ENCODE measurements around the gene POC1A.

DNA sequence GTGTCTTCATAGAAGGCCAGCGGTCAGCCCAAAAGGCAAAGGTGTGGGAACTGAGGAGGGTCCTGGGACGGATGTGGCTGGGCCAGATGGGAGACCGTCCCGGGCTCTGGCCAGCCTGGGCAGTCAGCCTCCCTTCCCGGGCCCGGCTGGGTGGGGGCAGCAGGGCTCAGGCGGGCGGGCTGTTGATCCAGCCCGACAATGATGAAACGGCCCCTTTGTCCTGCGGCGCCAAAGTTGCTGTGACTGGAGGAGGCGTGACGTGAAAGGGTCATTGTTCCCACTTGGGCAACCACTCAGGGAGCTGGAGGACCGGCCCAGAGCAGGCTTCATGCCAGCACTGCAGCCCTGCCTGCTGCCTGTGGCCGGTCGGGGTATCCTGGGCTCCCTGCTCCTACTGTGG lies 114.4 kb downstream of the POC1A start:
- TF ChIP-seq, protein P1, sequence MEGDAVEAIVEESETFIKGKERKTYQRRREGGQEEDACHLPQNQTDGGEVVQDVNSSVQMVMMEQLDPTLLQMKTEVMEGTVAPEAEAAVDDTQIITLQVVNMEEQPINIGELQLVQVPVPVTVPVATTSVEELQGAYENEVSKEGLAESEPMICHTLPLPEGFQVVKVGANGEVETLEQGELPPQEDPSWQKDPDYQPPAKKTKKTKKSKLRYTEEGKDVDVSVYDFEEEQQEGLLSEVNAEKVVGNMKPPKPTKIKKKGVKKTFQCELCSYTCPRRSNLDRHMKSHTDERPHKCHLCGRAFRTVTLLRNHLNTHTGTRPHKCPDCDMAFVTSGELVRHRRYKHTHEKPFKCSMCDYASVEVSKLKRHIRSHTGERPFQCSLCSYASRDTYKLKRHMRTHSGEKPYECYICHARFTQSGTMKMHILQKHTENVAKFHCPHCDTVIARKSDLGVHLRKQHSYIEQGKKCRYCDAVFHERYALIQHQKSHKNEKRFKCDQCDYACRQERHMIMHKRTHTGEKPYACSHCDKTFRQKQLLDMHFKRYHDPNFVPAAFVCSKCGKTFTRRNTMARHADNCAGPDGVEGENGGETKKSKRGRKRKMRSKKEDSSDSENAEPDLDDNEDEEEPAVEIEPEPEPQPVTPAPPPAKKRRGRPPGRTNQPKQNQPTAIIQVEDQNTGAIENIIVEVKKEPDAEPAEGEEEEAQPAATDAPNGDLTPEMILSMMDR (IDR thresholded peaks at IDR 0.05) = no peak
- TF ChIP-seq EP300 (IDR thresholded peaks at IDR 0.05) (no peak), POLR2A (IDR thresholded peaks at IDR 0.05) (no peak)
